ENCODE measurements around the gene MSH6.

The MSH6 gene, protein sequence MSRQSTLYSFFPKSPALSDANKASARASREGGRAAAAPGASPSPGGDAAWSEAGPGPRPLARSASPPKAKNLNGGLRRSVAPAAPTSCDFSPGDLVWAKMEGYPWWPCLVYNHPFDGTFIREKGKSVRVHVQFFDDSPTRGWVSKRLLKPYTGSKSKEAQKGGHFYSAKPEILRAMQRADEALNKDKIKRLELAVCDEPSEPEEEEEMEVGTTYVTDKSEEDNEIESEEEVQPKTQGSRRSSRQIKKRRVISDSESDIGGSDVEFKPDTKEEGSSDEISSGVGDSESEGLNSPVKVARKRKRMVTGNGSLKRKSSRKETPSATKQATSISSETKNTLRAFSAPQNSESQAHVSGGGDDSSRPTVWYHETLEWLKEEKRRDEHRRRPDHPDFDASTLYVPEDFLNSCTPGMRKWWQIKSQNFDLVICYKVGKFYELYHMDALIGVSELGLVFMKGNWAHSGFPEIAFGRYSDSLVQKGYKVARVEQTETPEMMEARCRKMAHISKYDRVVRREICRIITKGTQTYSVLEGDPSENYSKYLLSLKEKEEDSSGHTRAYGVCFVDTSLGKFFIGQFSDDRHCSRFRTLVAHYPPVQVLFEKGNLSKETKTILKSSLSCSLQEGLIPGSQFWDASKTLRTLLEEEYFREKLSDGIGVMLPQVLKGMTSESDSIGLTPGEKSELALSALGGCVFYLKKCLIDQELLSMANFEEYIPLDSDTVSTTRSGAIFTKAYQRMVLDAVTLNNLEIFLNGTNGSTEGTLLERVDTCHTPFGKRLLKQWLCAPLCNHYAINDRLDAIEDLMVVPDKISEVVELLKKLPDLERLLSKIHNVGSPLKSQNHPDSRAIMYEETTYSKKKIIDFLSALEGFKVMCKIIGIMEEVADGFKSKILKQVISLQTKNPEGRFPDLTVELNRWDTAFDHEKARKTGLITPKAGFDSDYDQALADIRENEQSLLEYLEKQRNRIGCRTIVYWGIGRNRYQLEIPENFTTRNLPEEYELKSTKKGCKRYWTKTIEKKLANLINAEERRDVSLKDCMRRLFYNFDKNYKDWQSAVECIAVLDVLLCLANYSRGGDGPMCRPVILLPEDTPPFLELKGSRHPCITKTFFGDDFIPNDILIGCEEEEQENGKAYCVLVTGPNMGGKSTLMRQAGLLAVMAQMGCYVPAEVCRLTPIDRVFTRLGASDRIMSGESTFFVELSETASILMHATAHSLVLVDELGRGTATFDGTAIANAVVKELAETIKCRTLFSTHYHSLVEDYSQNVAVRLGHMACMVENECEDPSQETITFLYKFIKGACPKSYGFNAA (N-terminal part only)

GRCh38 chr2:47782671-47783485 lies at the start of gene MSH6:
Gene MSH6 (plus strand): TSS chr2:47783145. CDS start chr2:47783234, 89 bp downstream.
- peak; percentile 82 for DNase-seq

GRCh38 chr2:47735136-47735869 lies 47.6 kb upstream of the MSH6 start:
- no peak for DNase-seq

DNA sequence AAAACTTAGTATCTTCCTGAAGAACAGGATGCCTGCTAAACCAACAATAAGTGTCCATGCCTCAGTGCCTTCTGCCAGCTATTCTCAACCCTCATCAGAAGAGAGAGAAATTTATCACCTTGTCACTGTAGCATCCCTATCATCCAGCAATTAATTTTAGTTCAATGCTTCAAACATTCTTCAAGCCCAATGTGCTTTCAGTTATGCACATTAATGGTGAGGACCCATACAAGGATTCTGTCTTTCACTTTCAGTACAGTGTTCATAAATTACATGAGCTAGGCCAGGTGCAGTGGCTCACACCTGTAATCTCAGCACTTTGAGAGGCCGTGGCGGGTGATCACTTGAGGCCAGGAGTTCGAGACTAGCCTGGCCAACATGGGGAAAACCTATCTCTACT lies 47.0 kb upstream of the MSH6 start:
- DNase-seq = no peak

DNA sequence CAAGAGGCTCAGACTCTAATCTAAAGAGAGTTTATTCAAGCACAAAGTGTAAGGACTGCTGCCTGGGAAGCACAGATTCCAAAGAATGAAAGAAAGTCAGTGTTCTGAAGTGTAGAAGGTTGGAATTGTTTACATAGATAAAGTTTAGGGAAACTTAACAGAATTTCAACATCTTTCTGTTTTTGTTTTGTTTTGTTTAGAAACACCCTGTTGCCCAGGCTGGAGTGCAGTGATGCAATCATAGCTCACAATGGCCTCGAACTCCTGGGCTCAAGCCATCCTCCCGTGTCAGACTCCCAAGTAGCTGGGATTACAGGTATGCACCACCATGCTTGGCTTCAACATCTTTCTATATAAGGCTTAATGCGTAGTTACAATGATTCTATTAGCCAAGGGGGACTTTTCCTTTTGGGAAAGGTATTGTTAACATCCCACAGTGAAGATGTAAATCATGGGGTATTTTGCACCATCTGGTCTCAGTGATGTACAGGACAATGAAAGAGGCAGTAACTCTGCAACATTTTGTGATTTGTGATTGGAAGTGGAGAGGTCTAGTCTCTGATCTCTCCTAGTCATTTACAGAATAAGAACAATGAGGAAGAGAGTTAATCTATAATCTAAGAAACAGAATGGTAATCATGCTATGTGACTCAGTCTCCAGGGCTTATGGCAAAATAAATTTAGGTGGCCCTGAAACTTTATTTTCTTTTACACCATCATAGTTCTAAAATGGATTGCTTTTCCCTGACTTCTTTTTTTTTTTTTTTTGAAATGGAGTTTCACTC lies 45.6 kb upstream of the MSH6 start:
- no peak for DNase-seq

- DNase-seq = no peak
Measured at GRCh38 chr2:47738331-47738730, 44.6 kb upstream of the MSH6 start.

GRCh38 chr2:47741101-47741500 lies 41.8 kb upstream of the MSH6 start:
- DNase-seq = no peak

GRCh38 chr2:47741637-47742036 lies 41.3 kb upstream of the MSH6 start:
- DNase-seq = no peak

- no peak for DNase-seq
Measured at GRCh38 chr2:47744074-47744473, 38.9 kb upstream of the MSH6 start.

GRCh38 chr2:47747878-47748277 lies 35.1 kb upstream of the MSH6 start:
- no peak for DNase-seq

GRCh38 chr2:47751856-47752414 lies 31.0 kb upstream of the MSH6 start:
- DNase-seq = no peak

GRCh38 chr2:47767497-47767844 lies 15.5 kb upstream of the MSH6 start:
- no peak for DNase-seq

DNA sequence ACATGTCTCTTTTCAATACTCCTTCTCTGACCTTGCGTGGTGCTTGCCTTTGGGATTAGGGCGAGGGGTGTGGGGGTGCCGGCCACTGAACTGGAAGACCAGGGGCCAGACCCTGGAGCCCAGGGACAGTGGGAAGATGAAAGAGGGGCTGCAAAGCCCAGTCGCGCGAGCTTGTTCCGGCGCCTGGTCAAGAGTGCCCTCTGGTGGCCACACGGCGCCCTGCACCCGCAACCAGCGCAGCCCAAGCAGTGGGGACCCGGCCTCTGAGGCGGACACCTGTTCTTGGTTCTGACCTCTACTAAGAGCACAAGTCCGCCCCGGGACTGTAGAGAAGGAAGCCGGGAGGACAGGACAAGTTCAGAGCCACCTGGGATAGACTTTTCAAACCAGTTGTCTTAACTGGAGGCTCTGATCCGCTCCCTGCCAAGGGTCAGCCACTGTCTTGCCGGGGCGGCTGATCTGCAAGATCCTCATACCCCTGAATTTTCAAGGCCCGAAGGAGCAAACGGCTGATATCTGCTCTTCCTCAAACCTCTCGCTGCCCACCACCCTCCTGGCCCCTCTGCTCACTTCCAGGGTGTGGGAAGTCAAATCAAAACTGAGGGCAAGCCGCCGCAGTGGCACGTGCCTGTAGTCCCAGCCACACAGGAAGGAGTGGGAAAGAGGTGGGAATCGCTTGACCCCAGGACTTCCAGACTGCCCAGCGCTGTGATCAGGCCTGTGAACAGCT lies 14.9 kb upstream of the MSH6 start:
- peak; percentile 68 for DNase-seq

DNA sequence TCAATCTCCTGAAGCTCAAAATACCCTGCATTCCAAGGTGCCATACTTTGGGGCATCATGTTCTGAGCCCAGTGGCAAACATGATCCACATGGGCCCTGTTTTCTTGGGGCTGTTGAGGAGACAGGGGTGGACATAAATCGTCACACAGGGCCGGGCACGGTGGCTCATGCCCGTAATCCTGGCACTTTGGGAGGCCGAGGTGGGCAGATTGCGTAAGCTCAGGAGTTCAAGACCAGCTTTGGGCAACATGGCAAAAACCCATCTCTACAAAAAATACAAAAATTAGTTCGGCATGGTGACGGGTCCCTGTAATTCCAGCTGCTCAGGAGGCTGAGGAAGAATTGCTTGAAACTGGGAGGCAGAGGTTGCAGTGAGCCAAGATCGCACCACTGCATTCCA lies 13.6 kb upstream of the MSH6 start:
- DNase-seq = no peak

- no peak for DNase-seq
Measured at GRCh38 chr2:47771211-47771610, 11.7 kb upstream of the MSH6 start.

DNA sequence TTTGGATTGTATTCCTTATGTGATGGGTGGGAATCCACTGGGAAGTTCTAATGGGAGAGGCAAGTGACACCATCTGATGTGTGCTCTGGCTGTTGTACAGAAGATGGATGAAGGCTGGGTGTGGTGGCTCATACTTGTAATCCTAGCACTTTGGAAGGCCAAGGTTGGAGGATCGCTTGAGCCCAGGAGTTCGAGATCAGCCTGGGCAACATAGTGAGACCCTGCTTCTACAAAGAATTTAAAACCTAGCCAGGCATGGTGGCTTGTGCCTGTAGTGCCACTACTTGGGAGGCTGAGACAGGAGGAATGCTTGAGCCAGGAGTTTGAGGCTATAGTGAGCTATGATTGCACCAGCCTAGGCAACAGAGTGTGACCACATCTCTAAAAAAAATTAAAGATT lies 10.6 kb upstream of the MSH6 start:
- no peak for DNase-seq

DNA sequence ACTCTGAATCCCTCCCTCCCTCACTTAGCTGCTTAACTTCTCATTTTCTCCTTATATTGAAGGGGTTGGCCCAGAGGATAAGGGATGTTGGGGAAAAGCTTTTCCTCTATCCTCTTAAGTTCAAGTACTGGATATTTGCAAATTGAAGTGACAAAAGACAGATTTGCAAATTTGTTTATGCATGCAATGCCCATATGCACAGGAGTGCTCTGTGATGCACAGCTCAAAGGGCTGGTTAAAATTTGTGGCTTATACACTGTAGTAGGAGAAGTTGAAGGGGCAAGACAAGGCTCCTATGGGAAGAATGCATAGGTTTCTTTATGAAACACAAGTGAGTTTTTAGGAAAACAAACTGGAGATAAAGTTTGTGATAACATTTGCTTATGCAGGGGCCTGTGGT lies 8.4 kb upstream of the MSH6 start:
- DNase-seq = no peak

- DNase-seq = no peak
Measured at GRCh38 chr2:47777277-47777937, 5.5 kb upstream of the MSH6 start.

DNA sequence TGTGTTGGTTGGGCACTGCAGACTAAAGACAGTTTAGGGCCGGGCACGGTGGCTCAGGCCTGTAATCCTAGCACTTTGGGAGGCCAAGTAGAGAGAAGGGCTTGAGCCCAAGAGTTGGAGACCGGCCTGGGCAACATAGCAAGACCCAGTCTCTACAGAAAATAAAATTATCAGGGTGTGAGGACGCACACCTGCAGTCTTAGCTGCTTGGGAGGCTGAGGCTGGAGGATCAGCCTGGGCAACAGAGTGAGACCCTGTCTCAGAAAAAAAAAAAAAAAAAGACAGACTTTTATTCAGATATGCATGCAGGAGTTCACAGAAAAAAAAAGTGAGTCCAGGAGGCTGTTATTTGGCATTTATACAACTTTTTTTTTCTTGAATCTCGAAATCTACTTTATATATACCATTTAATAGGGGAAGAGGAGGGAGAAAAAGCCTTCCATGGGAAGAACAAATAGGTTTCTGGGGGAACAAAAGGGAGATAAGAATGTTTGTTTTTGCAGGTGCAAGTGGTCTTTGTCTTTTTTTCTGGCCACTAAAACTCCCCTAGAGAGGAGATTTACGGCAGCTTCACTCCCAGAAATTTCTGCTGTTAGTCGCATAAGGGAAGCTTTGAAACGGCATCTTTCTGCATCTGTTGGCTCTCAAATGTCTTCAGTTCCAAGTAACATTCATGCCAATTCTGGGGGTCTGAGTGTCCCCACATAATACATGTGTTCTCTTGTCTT lies 4.1 kb upstream of the MSH6 start:
- DNase-seq = no peak

GRCh38 chr2:47779426-47779790 lies 3.5 kb upstream of the MSH6 start:
- DNase-seq = no peak
